ENCODE measurements around the gene ARPC5L. TPM values are rescaled to one million over a fixed set of nuclear protein-coding genes. Genes with fewer than 3 reads are reported as not detected.
A peak's percentile ranks its signal among the peaks of the same experiment; 100 is the strongest.

Gene ARPC5L
- total RNA-seq, 1 donor from 2014 or later, result 57.0 TPM

DNA sequence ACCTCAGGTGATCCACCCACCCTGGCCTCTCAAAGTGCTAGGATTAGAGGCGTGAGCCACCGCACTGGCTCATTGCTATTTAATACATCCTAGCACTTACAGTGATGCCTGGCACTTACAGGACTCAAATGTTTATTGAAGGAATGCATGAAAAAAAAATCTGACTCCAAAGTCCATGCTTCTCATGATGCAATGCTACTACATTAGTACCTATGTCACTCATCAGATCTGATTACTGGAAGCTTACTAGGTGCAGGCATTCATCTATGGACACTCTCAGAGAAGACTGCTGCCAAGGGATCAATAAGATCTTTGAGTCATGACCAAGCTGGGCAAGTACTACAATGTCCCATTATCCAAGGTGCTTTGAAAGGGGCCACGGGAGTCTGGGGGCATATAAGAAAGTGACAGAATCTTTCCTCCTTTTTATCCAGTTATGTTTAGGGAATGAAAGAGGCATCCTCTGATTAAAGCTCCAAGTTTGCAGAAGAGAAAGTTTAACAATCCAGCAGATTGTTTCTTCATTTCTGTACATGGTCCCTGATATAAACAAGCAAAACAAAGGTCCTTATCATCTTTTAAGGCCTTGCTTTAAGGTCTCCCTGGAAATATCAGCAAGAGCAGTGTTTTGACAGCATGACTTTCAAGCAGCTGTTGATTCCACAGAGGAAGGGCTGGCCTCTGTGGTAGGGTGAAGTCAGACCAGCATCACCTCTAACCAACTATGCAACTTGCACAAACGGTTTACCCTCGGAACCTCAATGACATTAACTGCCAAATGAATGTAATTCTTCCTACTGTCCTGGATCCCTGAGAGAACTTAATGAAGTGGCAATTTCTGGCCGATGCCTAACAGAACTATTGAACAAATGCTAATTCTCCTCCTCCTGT is 35.9 kb downstream of the ARPC5L start:
- Histone ChIP-seq H3K9me3 (ENCODE audit: insufficient read depth, low read depth, low read length) (no peaks in the 10 kb centered on the region), H3K4me1 (ENCODE audit: insufficient read depth, low read length) (no peaks in the 10 kb centered on the region), H2AFZ (ENCODE audit: low read depth, low read length) (no peak overlapping the region), H3K4me2 (ENCODE audit: low read length) (no peak overlapping the region), H3K27ac (ENCODE audit: low read depth, low read length) (no peak overlapping the region), H3K27me3 (ENCODE audit: insufficient read depth, low read length) (no peaks in the 10 kb centered on the region), H3K36me3 (ENCODE audit: insufficient read depth, low read length) (peaks cover 2% of the 10 kb centered on the region), H3K4me3 (ENCODE audit: insufficient read depth, low read depth, low read length) (no peak overlapping the region), H3K9ac (ENCODE audit: low read length) (no peak overlapping the region), H3K79me2 (ENCODE audit: insufficient read depth, low read length) (no peaks in the 10 kb centered on the region), H4K20me1 (ENCODE audit: insufficient read depth, low read length) (peaks cover 13% of the 10 kb centered on the region)
- Mint-ChIP-seq H3K4me3 (ENCODE audit: unreplicated experiment) (no peak overlapping the region), H3K9me3 (ENCODE audit: unreplicated experiment) (no peaks in the 10 kb centered on the region), H3K36me3 (ENCODE audit: low read depth, unreplicated experiment) (peaks cover 16% of the 10 kb centered on the region), H3K27ac (ENCODE audit: unreplicated experiment) (peak overlapping the region; percentile 41), H3K4me1 (ENCODE audit: low read depth, unreplicated experiment) (peaks cover 10% of the 10 kb centered on the region), H3K27me3 (ENCODE audit: low read depth, unreplicated experiment) (no peaks in the 10 kb centered on the region)
- DNase-seq (ENCODE audit: low read depth) (peak; percentile 12), FAIRE-seq (no peak)
- no peak for TF ChIP-seq EZH2 (IDR thresholded peaks at IDR 0.05; ENCODE audit: insufficient read depth, low read length)
- TF ChIP-seq, protein P1, sequence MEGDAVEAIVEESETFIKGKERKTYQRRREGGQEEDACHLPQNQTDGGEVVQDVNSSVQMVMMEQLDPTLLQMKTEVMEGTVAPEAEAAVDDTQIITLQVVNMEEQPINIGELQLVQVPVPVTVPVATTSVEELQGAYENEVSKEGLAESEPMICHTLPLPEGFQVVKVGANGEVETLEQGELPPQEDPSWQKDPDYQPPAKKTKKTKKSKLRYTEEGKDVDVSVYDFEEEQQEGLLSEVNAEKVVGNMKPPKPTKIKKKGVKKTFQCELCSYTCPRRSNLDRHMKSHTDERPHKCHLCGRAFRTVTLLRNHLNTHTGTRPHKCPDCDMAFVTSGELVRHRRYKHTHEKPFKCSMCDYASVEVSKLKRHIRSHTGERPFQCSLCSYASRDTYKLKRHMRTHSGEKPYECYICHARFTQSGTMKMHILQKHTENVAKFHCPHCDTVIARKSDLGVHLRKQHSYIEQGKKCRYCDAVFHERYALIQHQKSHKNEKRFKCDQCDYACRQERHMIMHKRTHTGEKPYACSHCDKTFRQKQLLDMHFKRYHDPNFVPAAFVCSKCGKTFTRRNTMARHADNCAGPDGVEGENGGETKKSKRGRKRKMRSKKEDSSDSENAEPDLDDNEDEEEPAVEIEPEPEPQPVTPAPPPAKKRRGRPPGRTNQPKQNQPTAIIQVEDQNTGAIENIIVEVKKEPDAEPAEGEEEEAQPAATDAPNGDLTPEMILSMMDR (IDR thresholded peaks at IDR 0.05; ENCODE audit: insufficient read depth, low read depth, low read length), result no peak

DNA sequence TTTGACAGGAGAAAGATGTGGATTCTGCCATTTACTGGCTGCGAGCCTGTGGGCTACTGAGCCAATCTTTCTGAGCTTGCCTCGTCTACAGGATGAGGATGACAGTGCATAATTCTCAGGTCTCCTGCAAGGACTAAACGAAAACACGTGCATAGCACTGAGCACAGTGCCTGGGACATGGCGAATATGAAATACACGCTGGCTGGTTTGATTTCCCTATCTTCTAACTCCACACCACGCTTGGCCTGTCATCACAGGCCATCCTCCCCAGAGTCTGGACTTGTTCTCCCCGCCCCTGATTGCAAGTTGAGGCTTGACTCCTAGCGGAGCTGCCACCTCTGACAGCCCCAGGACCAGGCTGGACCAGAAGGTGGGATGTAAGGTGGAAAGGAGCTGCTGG is 37.9 kb downstream of the ARPC5L start:
- H3K27me3 ChIP-seq (ENCODE audit: insufficient read depth, low read length), result no peaks in the 10 kb centered on the region
- Mint-ChIP-seq H3K27ac (ENCODE audit: unreplicated experiment) (no peak overlapping the region), H3K27me3 (ENCODE audit: low read depth, unreplicated experiment) (no peaks in the 10 kb centered on the region), H3K4me3 (ENCODE audit: unreplicated experiment) (no peak overlapping the region), H3K4me1 (ENCODE audit: low read depth, unreplicated experiment) (peaks cover 10% of the 10 kb centered on the region), H3K9me3 (ENCODE audit: unreplicated experiment) (no peaks in the 10 kb centered on the region), H3K36me3 (ENCODE audit: low read depth, unreplicated experiment) (peaks cover 16% of the 10 kb centered on the region)
- no peak overlapping the region for H3K9ac ChIP-seq (ENCODE audit: low read length)
- DNase-seq (ENCODE audit: low read depth) (no peak), FAIRE-seq (no peak)
- TF ChIP-seq, protein P1 (IDR thresholded peaks at IDR 0.05; ENCODE audit: insufficient read depth, low read depth, low read length), result no peak
- TF ChIP-seq EZH2 (IDR thresholded peaks at IDR 0.05; ENCODE audit: insufficient read depth, low read length), result no peak
- H3K4me2 ChIP-seq (ENCODE audit: low read length), result no peak overlapping the region
- no peaks in the 10 kb centered on the region for H3K4me1 ChIP-seq (ENCODE audit: insufficient read depth, low read length)
- H3K79me2 ChIP-seq (ENCODE audit: insufficient read depth, low read length), result no peaks in the 10 kb centered on the region
- no peak overlapping the region for H3K27ac ChIP-seq (ENCODE audit: low read depth, low read length)
- H4K20me1 ChIP-seq (ENCODE audit: insufficient read depth, low read length), result peaks cover 11% of the 10 kb centered on the region
- H3K36me3 ChIP-seq (ENCODE audit: insufficient read depth, low read length), result peaks cover 2% of the 10 kb centered on the region
- H3K9me3 ChIP-seq (ENCODE audit: insufficient read depth, low read depth, low read length), result no peaks in the 10 kb centered on the region
- no peak overlapping the region for H3K4me3 ChIP-seq (ENCODE audit: insufficient read depth, low read depth, low read length)
- no peak overlapping the region for H2AFZ ChIP-seq (ENCODE audit: low read depth, low read length)

DNA sequence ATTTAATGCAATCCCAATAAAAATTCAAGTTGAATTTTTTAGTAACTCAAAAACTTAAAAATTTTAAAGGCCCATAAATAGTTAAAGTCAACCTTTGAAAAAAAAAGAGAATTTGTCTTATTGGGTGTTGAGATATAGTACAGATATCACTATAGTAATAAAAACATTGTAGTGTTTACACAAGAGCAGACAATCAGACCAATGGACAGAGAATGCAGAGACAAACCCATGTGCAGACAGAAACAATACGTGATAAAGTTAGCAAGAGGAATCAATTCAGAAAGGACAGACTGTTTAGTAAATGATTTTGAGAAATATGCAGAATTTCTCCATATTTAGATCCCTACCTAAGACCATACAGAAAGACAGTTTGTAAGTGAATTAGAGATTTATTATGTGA is 45.0 kb downstream of the ARPC5L start:
- H3K4me3 Mint-ChIP-seq (ENCODE audit: unreplicated experiment), result no peak overlapping the region
- no peak overlapping the region for H3K4me2 ChIP-seq (ENCODE audit: low read length)

More for the DNA sequence above, 45.0 kb downstream of the ARPC5L start:
- Histone ChIP-seq H3K4me3 (ENCODE audit: insufficient read depth, low read depth, low read length) (no peak overlapping the region), H3K4me1 (ENCODE audit: insufficient read depth, low read length) (no peaks in the 10 kb centered on the region), H3K27me3 (ENCODE audit: insufficient read depth, low read length) (no peaks in the 10 kb centered on the region), H3K9ac (ENCODE audit: low read length) (no peak overlapping the region), H3K36me3 (ENCODE audit: insufficient read depth, low read length) (peaks cover 11% of the 10 kb centered on the region), H3K9me3 (ENCODE audit: insufficient read depth, low read depth, low read length) (no peaks in the 10 kb centered on the region), H3K27ac (ENCODE audit: low read depth, low read length) (no peak overlapping the region), H4K20me1 (ENCODE audit: insufficient read depth, low read length) (no peaks in the 10 kb centered on the region), H2AFZ (ENCODE audit: low read depth, low read length) (no peak overlapping the region), H3K79me2 (ENCODE audit: insufficient read depth, low read length) (no peaks in the 10 kb centered on the region)
- Mint-ChIP-seq H3K36me3 (ENCODE audit: low read depth, unreplicated experiment) (peaks cover 28% of the 10 kb centered on the region), H3K4me1 (ENCODE audit: low read depth, unreplicated experiment) (no peaks in the 10 kb centered on the region), H3K27ac (ENCODE audit: unreplicated experiment) (no peak overlapping the region), H3K9me3 (ENCODE audit: unreplicated experiment) (no peaks in the 10 kb centered on the region), H3K27me3 (ENCODE audit: low read depth, unreplicated experiment) (no peaks in the 10 kb centered on the region)
- TF ChIP-seq, protein P1 (IDR thresholded peaks at IDR 0.05; ENCODE audit: insufficient read depth, low read depth, low read length), result no peak
- no peak for TF ChIP-seq EZH2 (IDR thresholded peaks at IDR 0.05; ENCODE audit: insufficient read depth, low read length)
- DNase-seq (ENCODE audit: low read depth) (no peak), FAIRE-seq (no peak)
